ENCODE results near the gene PAPSS2.

PAPSS2 gene

GRCh38 chr10:87696922-87697745 is 37.5 kb downstream of the PAPSS2 start:
- no peak for DNase-seq
- Mint-ChIP-seq H3K4me1 (no peaks in the 10 kb centered on the region), H3K36me3 (no peaks in the 10 kb centered on the region), H3K9me3 (no peaks in the 10 kb centered on the region), H3K27me3 (peaks cover 28% of the 10 kb centered on the region), H3K4me3 (no peak overlapping the region), H3K27ac (no peak overlapping the region)
- CTCF ChIA-PET = interaction anchor here (1.3 kb wide), 1 partner anchor 10 kb away, joined by 4 read pairs; no protein-coding TSS in a partner anchor

GRCh38 chr10:87700031-87700796 is 40.5 kb downstream of the PAPSS2 start:
- CTCF ChIA-PET = no interaction called here

GRCh38 chr10:87702260-87702972 is 42.7 kb downstream of the PAPSS2 start:
- H3K27ac Mint-ChIP-seq = no peak overlapping the region
- no peaks in the 10 kb centered on the region for H3K36me3 Mint-ChIP-seq
- no peaks in the 10 kb centered on the region for H3K9me3 Mint-ChIP-seq
- DNase-seq = no peak
- H3K4me3 Mint-ChIP-seq = no peak overlapping the region
- no peaks in the 10 kb centered on the region for H3K4me1 Mint-ChIP-seq
- CTCF ChIA-PET = no interaction called here
- H3K27me3 Mint-ChIP-seq = peaks cover 11% of the 10 kb centered on the region

More at GRCh38 chr10:87700031-87700796, 40.5 kb downstream of the PAPSS2 start:
- Mint-ChIP-seq H3K27ac (no peak overlapping the region), H3K36me3 (no peaks in the 10 kb centered on the region), H3K4me3 (no peak overlapping the region), H3K27me3 (peaks cover 19% of the 10 kb centered on the region), H3K4me1 (no peaks in the 10 kb centered on the region), H3K9me3 (no peaks in the 10 kb centered on the region)
- no peak for DNase-seq

GRCh38 chr10:87702973-87703294 is 43.3 kb downstream of the PAPSS2 start:
- no peaks in the 10 kb centered on the region for H3K9me3 Mint-ChIP-seq
- DNase-seq = no peak
- H3K36me3 Mint-ChIP-seq = no peaks in the 10 kb centered on the region
- H3K4me1 Mint-ChIP-seq = no peaks in the 10 kb centered on the region
- CTCF ChIA-PET = no interaction called here
- H3K27ac Mint-ChIP-seq = no peak overlapping the region
- H3K4me3 Mint-ChIP-seq = no peak overlapping the region
- H3K27me3 Mint-ChIP-seq = peaks cover 9% of the 10 kb centered on the region

GRCh38 chr10:87703771-87704170 is 44.1 kb downstream of the PAPSS2 start:
- Mint-ChIP-seq H3K4me1 (no peaks in the 10 kb centered on the region), H3K27me3 (peaks cover 9% of the 10 kb centered on the region), H3K36me3 (no peaks in the 10 kb centered on the region), H3K9me3 (no peaks in the 10 kb centered on the region), H3K27ac (no peak overlapping the region), H3K4me3 (no peak overlapping the region)
- CTCF ChIA-PET = no interaction called here
- DNase-seq = no peak

GRCh38 chr10:87705339-87705738 is 45.7 kb downstream of the PAPSS2 start:
- no peaks in the 10 kb centered on the region for H3K9me3 Mint-ChIP-seq
- H3K27me3 Mint-ChIP-seq = peaks cover 7% of the 10 kb centered on the region
- no peaks in the 10 kb centered on the region for H3K4me1 Mint-ChIP-seq
- no peaks in the 10 kb centered on the region for H3K36me3 Mint-ChIP-seq
- CTCF ChIA-PET = no interaction called here
- no peak for DNase-seq
- H3K27ac Mint-ChIP-seq = no peak overlapping the region
- H3K4me3 Mint-ChIP-seq = no peak overlapping the region

- Mint-ChIP-seq H3K27ac (no peak overlapping the region), H3K4me1 (no peaks in the 10 kb centered on the region), H3K27me3 (peaks cover 2% of the 10 kb centered on the region), H3K4me3 (no peak overlapping the region), H3K36me3 (no peaks in the 10 kb centered on the region), H3K9me3 (no peaks in the 10 kb centered on the region)
- no peak for DNase-seq
- CTCF ChIA-PET = interaction anchor here (1.6 kb wide), 1 partner anchor 11 kb away, joined by 4 read pairs; no protein-coding TSS in a partner anchor
Observed at GRCh38 chr10:87706731-87707130, 47.1 kb downstream of the PAPSS2 start.

- CTCF ChIA-PET = interaction anchor here (1.6 kb wide), 1 partner anchor 11 kb away, joined by 4 read pairs; no protein-coding TSS in a partner anchor
- no peaks in the 10 kb centered on the region for H3K36me3 Mint-ChIP-seq
- H3K4me1 Mint-ChIP-seq = no peaks in the 10 kb centered on the region
- H3K9me3 Mint-ChIP-seq = no peaks in the 10 kb centered on the region
- no peak overlapping the region for H3K4me3 Mint-ChIP-seq
- no peak for DNase-seq
- H3K27me3 Mint-ChIP-seq = peaks cover 4% of the 10 kb centered on the region
- no peak overlapping the region for H3K27ac Mint-ChIP-seq
Observed at GRCh38 chr10:87707254-87707653, 47.6 kb downstream of the PAPSS2 start.

GRCh38 chr10:87712913-87713616 is 53.4 kb downstream of the PAPSS2 start:
- no peak overlapping the region for H3K4me3 Mint-ChIP-seq
- CTCF ChIA-PET = no interaction called here
- H3K36me3 Mint-ChIP-seq = no peaks in the 10 kb centered on the region
- no peaks in the 10 kb centered on the region for H3K9me3 Mint-ChIP-seq
- H3K4me1 Mint-ChIP-seq = peaks cover 13% of the 10 kb centered on the region
- H3K27me3 Mint-ChIP-seq = peaks cover 7% of the 10 kb centered on the region
- no peak overlapping the region for H3K27ac Mint-ChIP-seq
- DNase-seq = no peak

GRCh38 chr10:87713707-87714106 is 54.0 kb downstream of the PAPSS2 start:
- H3K36me3 Mint-ChIP-seq = no peaks in the 10 kb centered on the region
- H3K27ac Mint-ChIP-seq = no peak overlapping the region
- H3K27me3 Mint-ChIP-seq = peaks cover 10% of the 10 kb centered on the region
- no peaks in the 10 kb centered on the region for H3K9me3 Mint-ChIP-seq
- CTCF ChIA-PET = no interaction called here
- no peak overlapping the region for H3K4me3 Mint-ChIP-seq
- peaks cover 13% of the 10 kb centered on the region for H3K4me1 Mint-ChIP-seq
- DNase-seq = no peak

- CTCF ChIA-PET = no interaction called here
- no peaks in the 10 kb centered on the region for H3K9me3 Mint-ChIP-seq
- no peak overlapping the region for H3K27ac Mint-ChIP-seq
Observed at GRCh38 chr10:87715552-87716347, 56.1 kb downstream of the PAPSS2 start.

GRCh38 chr10:87716348-87716670 is 56.6 kb downstream of the PAPSS2 start:
- H3K27me3 Mint-ChIP-seq = peaks cover 10% of the 10 kb centered on the region
- CTCF ChIA-PET = no interaction called here
- H3K4me1 Mint-ChIP-seq = peaks cover 13% of the 10 kb centered on the region
- H3K4me3 Mint-ChIP-seq = no peak overlapping the region
- H3K27ac Mint-ChIP-seq = no peak overlapping the region
- H3K36me3 Mint-ChIP-seq = no peaks in the 10 kb centered on the region
- no peak for DNase-seq
- H3K9me3 Mint-ChIP-seq = no peaks in the 10 kb centered on the region

More at GRCh38 chr10:87715552-87716347, 56.1 kb downstream of the PAPSS2 start:
- no peak for DNase-seq
- Mint-ChIP-seq H3K4me1 (peaks cover 13% of the 10 kb centered on the region), H3K36me3 (no peaks in the 10 kb centered on the region), H3K27me3 (peaks cover 10% of the 10 kb centered on the region), H3K4me3 (no peak overlapping the region)

- Mint-ChIP-seq H3K9me3 (no peaks in the 10 kb centered on the region), H3K36me3 (no peaks in the 10 kb centered on the region), H3K4me1 (peaks cover 11% of the 10 kb centered on the region), H3K27ac (no peak overlapping the region), H3K4me3 (no peak overlapping the region), H3K27me3 (peaks cover 8% of the 10 kb centered on the region)
- no peak for DNase-seq
- CTCF ChIA-PET = no interaction called here
Observed at GRCh38 chr10:87720665-87721064, 61.0 kb downstream of the PAPSS2 start.
